HG02970 (cell line): ENCODE measurements around the gene CCDC47.
A peak's percentile ranks its signal among the peaks of the same experiment; 100 is the strongest.
"Not testable (repeated sequence)": the region's sequence is repeated elsewhere in the genome, so short reads cannot be mapped to it uniquely, and the experiment has no call there.

ENCODE experiments used
- ATAC-seq: cut with Tn5 transposase; IDR thresholded peaks from one replicate; pipeline ENCODE4 v1.9.1; 2021; ENCODE audit warnings: mild to moderate bottlenecking, moderate library complexity, moderate number of reproducible peaks; ENCODE audit not compliant: unreplicated experiment, low FRiP score

The CCDC47 gene

GRCh38 chr17:63773272-63774140, at the start of gene CCDC47:
Gene CCDC47 (minus strand): TSS chr17:63773597. CDS start chr17:63766175, 7,422 bp downstream.
- ATAC-seq = peak; percentile 75

GRCh38 chr17:63822537-63822936, 49.1 kb upstream of the CCDC47 start:
- no peak for ATAC-seq

GRCh38 chr17:63821804-63822203, 48.4 kb upstream of the CCDC47 start:
- no peak for ATAC-seq

GRCh38 chr17:63820963-63821561, 47.7 kb upstream of the CCDC47 start:
- no peak for ATAC-seq

GRCh38 chr17:63819585-63820537, 46.5 kb upstream of the CCDC47 start:
- no peak for ATAC-seq

- ATAC-seq = no peak
These were observed 45.7 kb upstream of the CCDC47 start for GRCh38 chr17:63819131-63819530.

- ATAC-seq = no peak
These were observed 44.5 kb upstream of the CCDC47 start for GRCh38 chr17:63817736-63818385.

- no peak for ATAC-seq
These were observed 43.3 kb upstream of the CCDC47 start for GRCh38 chr17:63816669-63817068.

GRCh38 chr17:63816123-63816522, 42.7 kb upstream of the CCDC47 start:
- no peak for ATAC-seq

- ATAC-seq = no peak
These were observed 36.6 kb upstream of the CCDC47 start for GRCh38 chr17:63809970-63810369.

- ATAC-seq = no peak
These were observed 32.2 kb upstream of the CCDC47 start for GRCh38 chr17:63805591-63805990.

- no peak for ATAC-seq
These were observed 30.9 kb upstream of the CCDC47 start for GRCh38 chr17:63804328-63804727.

GRCh38 chr17:63800783-63801182, 27.4 kb upstream of the CCDC47 start:
- ATAC-seq = no peak

- ATAC-seq = no peak
These were observed 25.2 kb upstream of the CCDC47 start for GRCh38 chr17:63798572-63799106.

- ATAC-seq = not testable (repeated sequence)
These were observed 23.0 kb upstream of the CCDC47 start for GRCh38 chr17:63796375-63796774.

GRCh38 chr17:63792055-63792729, 18.8 kb upstream of the CCDC47 start:
- no peak for ATAC-seq

GRCh38 chr17:63790057-63790456, 16.7 kb upstream of the CCDC47 start:
- ATAC-seq = no peak

- no peak for ATAC-seq
These were observed 13.7 kb upstream of the CCDC47 start for GRCh38 chr17:63786971-63787711.

- ATAC-seq = no peak
These were observed 12.7 kb upstream of the CCDC47 start for GRCh38 chr17:63786117-63786516.
